Activated CD4-positive, alpha-beta T cell treated with anti-CD3 and anti-CD28 coated beads for 48 hours (primary cell): ENCODE measurements around the gene MFAP3.
A peak's percentile ranks its signal among the peaks of the same experiment; 100 is the strongest.
"Not testable (repeated sequence)": the region's sequence is repeated elsewhere in the genome, so short reads cannot be mapped to it uniquely, and the experiment has no call there.

Experiments used
- DNase-seq: peaks from one replicate; pipeline ENCODE4 v3.0.0-alpha.2; 2020

MFAP3 gene

DNA sequence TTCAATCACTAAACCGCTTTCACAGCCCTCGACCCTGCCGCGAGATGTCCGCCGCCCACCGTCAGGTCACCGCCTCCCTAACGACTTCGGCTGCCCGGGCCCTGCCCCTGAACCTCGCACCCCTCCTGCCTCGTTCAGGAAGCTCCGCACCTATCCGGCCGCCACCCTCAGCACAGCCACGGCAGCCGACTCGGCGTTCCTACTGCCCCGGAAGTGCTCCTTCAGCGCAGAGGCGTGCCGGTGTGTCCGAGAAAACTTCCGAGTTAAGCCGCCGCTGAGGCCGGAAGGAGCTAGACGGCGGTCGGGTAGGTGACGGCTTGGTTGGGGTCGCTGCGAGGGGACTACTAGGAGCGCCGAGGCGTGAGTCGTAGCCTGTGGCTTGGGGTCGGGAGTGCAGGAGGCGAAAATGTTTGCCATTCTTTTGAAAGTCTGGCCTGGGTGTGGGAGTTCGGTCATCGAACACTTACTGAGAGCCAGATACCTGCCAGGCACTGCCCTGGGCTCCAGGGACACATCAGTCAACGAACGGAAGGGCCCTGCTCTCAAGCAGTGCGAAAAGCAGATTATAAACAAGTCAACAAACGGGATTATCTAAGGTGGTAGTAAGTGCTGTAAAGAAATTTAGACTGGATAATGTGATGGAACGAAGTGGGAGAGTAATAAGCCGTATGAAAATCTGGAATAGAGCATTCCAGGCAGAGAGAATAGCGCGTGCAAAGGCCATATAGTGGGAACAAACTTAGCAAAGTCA lies at the start of gene MFAP3, which contains the start of gene FAM114A2:
MFAP3 (plus strand) TSS at position 261 of the 751 bp plus-strand sequence. CDS start 10,756 bp downstream, outside the sequence.
FAM114A2 (minus strand) TSS at position 204 of the 751 bp plus-strand sequence. CDS start 3,957 bp downstream, outside the sequence.
- peak; percentile 93 for DNase-seq

DNA sequence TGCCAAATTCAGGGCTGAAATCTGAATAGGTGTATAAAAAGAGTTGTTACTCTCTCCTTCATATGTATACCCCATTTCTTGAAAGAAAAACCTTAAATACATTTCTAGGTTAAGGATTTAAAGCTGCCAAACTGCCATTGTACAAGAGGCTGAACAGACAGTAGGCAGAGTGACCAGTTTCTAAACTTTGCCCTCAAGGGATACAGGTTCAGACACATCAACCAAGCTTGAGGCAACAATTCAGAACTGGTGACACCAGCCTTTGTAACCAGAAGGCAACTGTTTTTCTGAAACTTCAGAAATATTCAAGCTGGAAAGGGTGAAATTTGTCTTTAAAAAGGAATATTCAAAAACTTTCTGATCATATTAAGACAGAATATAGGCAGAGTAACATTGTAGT lies 47.6 kb upstream of the MFAP3 start:
- DNase-seq, result no peak

DNA sequence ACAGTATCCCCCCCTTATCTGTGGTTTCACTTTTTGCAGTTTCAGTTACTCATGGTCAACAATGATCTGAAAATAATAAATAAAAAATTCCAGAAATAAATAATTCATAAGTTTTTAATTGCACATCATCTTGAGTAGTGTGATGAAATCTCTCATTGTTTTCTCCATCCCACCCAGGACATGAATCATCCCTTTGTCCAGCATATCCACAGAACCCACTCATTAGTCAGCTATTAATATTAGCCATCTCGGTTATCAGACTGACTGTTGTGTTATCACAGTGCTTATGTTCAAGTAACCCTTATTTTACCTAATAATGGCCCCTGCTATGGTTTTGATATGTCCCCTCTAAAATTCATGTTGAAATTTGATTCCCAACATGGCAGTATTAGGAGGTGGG lies 40.8 kb upstream of the MFAP3 start:
- DNase-seq, result no peak

DNA sequence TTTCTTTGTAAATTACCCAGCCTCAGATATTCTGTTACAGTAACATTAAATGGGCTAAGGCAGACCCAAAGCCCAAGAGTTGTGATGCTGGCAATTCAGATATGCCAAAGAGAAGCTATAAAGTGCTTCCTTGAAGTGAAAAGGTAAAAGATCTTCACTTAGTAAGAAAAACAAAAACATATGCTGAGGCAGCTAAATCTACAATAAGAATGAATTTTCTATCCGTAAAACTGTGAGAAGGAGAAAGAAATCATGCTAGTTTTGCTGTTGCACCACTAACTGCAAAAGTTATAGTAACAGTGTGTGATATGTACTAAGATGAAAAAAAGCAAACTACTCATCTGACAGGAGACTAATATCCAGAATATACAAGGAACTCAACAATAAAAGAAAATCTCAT lies 40.0 kb upstream of the MFAP3 start:
- no peak for DNase-seq

DNA sequence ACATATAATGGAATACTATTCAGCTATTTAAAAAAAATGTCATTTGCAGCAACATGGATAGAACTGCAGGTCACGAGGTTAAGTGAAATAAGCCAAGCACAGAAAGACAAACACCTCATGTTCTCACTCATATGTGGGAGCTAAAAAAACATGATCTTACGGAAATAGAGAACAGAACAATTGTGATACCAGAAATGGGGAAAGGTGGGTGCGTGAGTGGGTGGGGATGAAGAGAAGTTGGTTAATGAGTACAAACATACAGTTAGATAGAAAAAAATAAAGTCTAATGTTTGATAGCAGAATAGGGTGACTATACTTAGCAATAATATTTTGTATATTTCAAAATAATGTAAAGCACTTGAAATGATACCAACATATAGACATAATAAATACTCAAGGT lies 38.8 kb upstream of the MFAP3 start:
- no peak for DNase-seq

DNA sequence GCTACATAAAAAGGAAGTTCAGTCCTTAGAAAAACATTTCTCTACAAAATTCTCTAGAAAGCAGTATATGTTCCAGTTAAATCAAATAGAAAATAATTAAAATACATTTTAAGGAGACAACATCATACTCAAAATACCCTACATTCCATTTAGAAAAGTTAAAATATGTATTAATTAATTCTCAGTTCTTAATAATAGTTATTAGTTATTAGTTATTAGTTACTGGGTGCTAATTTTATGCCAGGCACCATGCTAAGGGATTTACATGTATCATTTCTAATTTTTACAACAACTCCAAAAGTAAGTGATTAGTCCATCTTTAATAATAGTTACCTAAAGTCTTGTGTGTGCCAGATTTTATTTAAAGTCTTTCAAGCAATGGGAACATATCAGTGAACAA lies 38.1 kb upstream of the MFAP3 start:
- DNase-seq, result no peak

DNA sequence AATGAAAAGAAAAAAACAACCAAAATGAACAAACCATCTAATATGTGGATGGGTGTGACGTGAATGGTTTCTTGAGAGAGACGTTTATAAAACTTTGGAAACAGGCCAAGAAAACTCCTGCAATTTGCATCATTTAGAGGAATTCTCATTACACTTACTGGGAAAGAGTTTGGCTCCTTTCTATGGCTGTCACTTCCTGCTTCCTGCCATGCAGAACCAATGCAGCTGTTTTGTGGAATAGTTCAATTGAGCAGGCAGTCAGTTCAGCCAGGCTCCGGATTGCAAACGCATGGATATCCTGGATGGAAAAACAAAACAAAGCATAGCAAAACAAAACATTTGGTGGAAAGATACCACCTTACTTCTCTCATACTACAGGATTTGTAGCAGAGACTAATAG lies 36.7 kb upstream of the MFAP3 start:
- no peak for DNase-seq

DNA sequence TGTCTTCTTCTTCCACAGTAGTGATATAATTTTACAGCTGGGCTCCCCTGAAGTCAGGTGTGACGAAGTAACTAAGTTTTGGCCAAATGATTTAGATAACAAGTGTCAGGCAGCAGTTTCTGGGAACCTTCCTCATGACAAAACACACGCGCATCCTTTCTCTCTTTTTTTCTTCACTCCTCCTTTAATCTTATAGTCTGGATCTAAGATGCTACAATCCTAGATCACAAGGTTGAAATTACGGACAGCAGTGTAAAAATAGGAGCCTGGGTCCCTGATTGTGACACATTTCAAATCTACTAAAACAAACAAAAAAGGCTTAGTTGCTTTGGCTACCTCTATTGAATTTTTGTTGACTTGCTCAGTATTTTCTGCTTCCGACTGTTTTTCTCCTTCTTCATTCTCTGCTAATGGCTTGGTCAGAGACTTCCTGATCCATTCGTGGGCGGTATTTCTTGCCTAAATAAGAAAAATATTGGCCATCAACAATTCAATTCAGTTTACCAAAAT lies 36.2 kb upstream of the MFAP3 start:
- DNase-seq, result no peak

DNA sequence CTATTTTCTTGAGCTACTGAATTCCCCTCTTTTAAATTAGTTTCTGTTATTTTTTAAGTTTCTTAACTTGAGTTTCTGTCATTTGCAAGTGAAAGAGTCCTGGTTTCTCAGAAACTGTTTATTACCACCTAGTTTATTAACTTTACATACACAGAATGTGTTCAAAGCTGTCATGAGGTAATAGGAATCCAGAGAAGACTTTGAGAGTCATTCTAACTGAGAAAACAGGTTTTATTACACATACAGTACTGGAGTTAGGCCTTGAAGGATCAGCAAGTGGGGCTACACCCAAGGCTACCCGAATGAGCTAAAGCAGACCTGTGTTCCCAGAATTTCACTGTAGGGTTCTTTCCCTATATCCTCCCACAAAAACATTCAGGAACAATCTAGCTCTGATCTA lies 33.1 kb upstream of the MFAP3 start:
- DNase-seq, result no peak

DNA sequence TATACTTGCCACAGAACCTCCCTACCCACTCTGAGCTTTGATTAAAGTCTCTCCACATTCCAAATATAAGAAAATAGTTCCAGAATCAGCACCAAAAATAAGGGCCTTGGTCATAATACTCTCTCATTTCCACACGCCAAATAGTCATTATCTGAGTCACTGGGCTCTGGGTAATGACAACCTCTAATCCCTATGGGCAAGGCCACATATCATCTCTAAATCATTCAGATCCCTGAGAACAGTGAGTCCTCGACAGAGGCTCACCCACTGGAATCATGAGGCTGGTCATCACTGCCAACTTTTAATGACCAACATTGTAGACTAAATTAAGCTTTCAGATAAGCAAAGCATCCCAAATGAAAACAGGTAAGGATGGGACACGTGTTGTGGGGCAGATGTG lies 28.1 kb upstream of the MFAP3 start:
- DNase-seq, result no peak

DNA sequence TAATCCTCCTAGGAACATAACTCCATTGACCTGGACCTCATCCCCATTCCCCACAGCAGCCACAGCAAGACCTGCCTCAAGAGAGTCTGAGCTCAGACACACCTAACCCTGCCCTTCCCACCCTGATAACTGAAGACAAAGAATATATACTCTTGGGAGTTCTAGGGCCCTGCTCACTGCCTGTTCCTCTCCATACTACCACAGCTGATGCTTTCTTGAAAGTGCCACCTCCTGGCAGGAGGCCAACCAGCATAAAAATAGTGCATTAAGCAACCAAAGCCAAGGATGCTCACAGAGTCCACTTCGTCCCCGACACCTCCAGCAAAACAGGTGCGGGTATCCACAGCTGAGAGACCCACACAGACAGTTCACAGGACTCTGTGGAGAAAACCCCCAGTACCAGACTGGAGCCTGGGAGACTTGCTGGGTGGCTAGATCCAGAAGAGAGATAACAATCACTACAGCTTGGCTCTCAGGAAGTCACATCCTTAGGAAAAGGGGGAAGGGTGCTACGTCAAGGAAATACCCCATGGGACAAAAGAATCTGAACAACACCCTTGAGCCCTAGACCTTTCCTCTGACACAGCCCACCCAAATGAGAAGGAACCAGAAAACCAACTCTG lies 23.6 kb upstream of the MFAP3 start:
- no peak for DNase-seq

DNA sequence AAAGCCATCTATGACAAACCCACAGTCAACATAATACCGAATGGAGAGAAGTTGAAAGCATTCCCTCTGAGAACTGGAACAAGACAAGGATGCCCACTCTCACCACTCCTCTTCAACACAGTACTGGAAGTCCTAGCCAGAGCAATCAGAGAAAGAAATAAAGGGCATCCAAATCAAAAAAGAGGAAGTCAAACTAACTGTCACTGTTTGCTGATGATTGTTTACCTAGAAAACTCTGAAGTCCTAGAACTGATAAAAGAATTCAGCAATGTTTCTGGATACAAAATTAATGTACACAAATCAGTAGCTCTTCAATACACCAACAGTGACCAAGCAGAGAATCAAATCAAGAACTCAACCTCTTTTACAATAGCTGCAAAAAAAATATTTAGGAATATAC lies 19.8 kb upstream of the MFAP3 start:
- not testable (repeated sequence) for DNase-seq

DNA sequence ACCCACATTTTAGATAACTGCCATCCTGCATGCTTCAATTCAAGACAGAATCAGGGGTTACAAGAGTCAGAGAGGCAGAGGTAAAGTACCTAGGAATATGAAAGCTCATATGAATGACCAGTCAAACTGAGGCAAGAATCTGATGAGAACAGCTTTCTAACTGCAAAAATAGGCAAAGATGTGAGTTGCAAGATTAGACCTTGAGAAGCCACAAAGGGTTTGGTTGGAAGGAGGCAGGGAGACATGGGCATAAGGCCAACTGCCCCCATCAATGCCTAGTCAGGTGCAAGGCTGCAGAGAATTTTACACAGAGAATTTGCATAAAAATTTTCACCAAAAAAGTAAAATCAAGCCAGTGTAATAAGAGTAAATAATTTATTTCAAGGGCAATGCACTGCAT lies 12.8 kb upstream of the MFAP3 start:
- no peak for DNase-seq

DNA sequence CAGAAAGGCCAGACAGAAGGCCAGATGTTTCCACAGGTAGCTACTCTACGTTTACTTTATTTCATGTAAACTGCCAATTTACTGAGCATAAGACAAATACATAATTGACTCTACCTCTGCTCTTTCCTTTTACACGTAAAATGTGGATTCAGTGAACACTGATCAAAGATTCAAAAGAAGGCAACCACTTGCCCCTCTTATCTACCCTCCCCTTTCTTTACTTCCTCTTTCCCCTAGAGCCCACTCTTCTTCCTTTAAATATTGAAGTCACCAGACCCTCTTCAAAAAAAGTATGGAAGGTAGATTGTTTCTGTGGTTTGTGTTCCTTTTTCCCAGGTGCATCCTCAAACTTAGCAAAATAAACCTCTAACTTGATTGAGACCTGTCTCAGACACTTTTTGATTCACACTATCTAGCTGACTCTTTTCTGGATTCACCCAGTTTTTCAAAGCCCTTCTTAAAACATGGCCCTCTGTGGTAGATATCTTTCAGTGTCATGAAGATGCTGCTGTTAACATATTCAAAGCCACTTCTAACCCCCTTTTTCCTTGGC lies 6.8 kb upstream of the MFAP3 start:
- no peak for DNase-seq

DNA sequence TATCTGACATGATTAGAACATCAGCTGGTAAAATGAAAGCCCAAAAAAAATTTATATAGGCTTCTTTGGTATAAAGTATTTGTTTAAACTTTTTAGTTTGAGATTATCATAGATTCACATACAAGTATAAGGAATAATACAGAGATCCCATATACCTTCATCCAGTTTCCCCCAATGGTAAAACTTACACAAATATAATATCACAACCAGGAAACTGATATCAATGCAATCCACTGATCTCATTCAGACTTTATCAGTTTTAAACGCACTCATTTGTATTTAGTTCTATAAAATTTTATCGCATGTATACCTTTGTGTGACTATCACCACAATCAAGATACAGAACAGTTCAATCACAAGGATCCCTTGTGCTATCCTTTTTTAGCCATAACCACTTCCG lies 3.8 kb upstream of the MFAP3 start:
- DNase-seq, result no peak

DNA sequence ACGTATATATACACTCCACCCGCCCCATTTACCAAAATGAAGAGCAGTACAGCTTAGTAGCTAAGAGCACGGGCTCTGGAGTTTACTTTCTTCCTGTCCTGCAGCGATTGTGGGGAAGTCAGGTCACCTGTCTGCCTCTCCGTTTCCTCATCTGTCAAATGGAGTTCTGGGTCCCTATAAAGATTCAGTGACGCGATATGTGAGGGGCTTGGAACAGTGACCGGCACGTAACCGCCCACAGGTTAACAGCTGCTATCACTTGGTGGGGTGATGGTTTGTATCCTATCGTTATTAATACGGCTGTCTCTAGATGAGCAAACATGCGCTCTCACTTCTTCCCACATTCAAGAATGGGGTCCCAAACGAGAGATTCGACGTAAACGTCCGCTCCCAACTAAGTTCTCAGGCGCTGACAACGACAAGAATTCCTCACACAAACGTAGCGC lies 483 bp upstream of the MFAP3 start:
- peak; percentile 48 for DNase-seq

DNA sequence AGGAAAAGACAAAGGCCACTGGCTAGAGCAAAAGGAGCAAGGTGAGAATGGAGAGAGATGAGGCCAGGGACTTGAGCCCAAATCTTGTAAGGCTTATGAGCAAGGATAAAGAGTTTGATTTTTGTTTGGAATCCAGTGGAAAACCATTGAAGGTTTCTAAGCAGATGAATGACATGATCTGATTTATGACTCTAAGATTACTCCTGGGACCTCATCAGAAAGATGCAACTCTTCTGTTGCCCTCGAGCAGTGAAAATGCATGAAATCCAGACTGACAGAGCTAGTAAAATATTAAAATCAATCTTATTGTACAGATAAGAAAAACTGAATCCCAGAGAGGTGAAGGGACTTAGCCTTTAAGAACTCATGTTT lies 677 bp downstream of the MFAP3 start:
- no peak for DNase-seq

DNA sequence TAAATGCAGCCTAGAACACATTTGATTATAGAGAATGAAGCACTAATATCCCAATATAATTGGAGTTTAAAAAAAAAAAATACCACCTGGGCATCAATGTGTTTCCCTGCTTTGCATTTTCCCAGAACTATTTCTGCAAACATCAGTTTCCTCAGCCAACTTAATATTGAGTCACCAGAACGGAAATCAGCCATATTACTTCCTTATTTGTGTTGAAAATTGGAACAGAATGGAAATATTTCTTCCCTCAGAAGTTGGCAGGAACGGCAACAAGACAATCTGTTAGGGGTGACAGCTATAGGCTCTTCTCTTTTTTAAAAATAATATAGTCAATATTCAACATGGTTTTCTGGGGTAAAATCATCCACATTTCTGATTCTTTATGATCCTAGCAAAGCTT lies 4.0 kb downstream of the MFAP3 start:
- DNase-seq, result no peak

DNA sequence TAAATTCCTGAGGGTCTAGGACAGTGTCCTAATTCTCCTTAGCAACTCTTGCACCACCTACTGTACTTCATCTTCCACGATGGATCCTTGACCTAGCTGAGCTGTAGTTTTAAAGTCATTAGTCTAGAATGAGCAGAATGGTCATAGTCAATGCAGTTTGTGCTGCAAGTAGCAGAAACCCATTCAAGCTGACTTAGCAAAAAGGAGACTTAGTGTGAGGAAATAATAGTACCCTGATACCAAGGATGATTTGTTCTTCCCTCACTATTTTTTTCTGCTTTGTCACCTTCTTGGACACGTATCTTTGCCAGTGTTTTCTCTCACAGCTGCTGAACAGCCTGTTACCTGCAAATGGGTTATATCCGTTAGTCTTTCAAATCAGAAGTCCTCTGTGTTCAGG lies 5.3 kb downstream of the MFAP3 start:
- no peak for DNase-seq

DNA sequence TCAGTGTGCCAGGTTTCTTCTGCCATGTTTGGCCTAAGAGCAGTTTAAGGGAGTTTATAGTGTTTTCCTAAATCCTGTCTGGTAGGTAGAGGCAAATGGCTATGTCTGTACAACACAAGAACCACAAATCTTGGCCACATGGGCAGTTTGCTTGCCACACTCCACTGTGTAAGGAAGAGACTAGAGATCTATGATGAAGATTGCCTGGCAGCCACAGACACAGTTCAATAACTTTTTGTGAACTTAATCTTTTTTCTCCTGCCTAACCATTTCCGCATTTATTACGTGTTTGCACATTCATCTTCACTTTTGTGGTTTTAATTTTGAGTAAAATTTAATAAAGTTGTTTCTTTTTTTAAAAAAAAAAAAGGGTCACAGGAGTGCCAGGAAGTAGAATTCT lies 5.8 kb downstream of the MFAP3 start:
- no peak for DNase-seq

DNA sequence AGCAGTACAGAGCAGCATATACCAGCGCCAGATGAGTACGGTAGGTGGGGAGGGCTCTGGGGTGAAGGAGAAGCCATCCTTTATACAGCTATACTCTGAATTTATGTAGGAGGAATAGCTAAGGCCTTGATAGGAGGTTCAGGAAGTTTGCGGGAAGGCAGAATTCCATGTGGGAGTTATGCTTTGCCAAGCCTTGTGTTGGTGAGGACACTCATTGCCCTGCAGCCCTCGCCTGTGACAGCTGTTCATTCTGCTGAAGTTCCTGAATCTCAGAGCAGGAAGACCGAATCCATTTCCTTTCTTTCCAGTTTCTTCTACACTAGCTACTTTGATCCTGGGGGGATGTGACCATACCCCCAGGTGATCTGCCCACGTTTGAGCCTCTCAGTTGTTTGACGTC lies 7.7 kb downstream of the MFAP3 start:
- no peak for DNase-seq

DNA sequence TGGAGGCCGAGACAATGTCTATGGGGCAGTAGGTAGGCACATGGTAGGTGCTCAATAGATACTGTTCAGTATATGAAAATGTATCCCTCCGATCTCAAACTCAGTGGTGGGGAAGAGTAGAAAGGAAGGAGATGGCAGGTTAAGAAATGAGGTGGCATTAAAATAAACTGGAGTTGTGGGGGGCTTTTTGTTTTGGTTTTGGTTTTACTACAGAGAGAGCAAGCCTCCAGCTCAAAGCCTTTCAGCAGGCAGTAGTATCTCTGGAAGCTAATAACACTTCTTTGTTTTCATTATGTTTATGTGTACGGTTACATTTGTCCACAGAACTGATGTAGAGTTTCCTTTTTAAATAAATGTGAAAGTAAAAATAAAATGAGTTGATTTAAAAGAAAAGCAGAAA lies 8.6 kb downstream of the MFAP3 start:
- no peak for DNase-seq

DNA sequence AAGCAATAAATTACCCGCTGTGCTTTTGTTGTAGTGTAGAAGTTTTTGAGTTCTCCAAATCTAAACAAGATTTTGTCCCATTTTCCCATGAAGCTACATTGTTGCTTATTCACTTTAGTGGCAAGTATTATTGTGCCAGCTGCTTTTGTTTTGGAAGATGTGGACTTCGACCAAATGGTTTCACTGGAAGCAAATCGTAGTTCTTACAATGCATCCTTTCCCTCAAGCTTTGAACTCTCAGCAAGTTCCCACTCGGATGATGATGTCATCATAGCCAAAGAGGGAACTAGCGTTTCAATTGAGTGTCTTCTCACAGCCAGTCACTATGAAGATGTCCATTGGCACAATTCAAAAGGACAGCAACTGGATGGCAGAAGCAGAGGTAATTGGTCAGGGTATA lies 10.9 kb downstream of the MFAP3 start:
- DNase-seq, result no peak

DNA sequence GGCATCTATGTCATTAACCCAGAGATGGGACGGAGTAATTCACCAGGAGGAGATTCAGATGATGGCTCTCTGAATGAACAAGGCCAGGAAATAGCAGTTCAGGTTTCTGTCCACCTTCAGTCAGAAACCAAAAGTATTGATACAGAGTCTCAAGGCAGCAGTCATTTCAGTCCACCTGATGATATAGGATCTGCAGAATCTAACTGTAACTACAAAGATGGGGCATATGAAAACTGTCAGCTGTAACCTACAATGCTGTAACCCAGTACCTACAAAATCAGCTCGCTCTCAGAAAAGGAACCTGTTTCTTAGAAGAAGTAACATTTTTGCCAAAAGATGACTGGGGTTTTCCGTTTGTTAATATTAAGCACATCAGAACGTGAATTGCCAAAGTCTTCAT lies 14.7 kb downstream of the MFAP3 start:
- no peak for DNase-seq
